K562 (cell line): ENCODE results near the gene TRPV5. TPM values are rescaled to one million over a fixed set of nuclear protein-coding genes. Genes with fewer than 3 reads are reported as not detected.

Source experiments
- ATAC-seq: fragments of 200-7000 bp; cut with Tn5 transposase; 3 replicates; pipeline ENCODE4 v1.9.1; 2020; ENCODE audit warnings: moderate library complexity
- BruUV-seq: library from RNA; stranded (reverse); fragments of 400-500 nt; replicated peaks from 2 replicates; lab custom pipeline; 2021; lab: Mats Ljungman, UMichigan
- CTCF ChIA-PET: fragments of 300-600 bp; formaldehyde crosslinking; extraction: SDS; loops from one replicate; lab custom pipeline; 2021; ENCODE audit warnings: low intra/inter-chr PET ratio; lab: Yijun Ruan, JAX
- POLR2A ChIA-PET: fragments of 300-600, 350-650 bp; sonication (Branson Sonifier 250); formaldehyde crosslinking; extraction: SDS; loops from one replicate; lab custom pipeline; 2021; ENCODE audit warnings: antibody characterized with exemption, inconsistent platforms; lab: Yijun Ruan, JAX
- DNase-seq, 4 experiments: peaks; one replicate each; pipeline versions ENCODE4 v3.0.0 to v3.0.0-alpha.2; 2011 to 2018; ENCODE audit warnings: low spot score in 3 of 4, mixed read lengths in 3 of 4; ENCODE audit errors: extremely low read depth in 1 of 4
- FAIRE-seq: peaks from 2 replicates; lab custom pipeline; 2011; peaks lifted over from hg19 to GRCh38; lab: Jason Lieb, UNC
- H2AFZ ChIP-seq: 2 replicates; pipeline ENCODE4 v1.6.0; 2011; ENCODE audit warnings: low read depth, low read length, control low read depth, inconsistent platforms
- H3K27ac ChIP-seq: fragments of 200-600 bp; 3 replicates; pipeline ENCODE4 v1.8.0; 2011; ENCODE audit warnings: low read depth, mild to moderate bottlenecking, control low read depth, inconsistent platforms, low read length, moderate library complexity, mixed read lengths; ENCODE audit errors: extremely low read depth
- H3K27me3 ChIP-seq, 2 experiments: fragments of 300-600 bp in 1 of 2; 2 replicates in 1 of 2; 3 replicates in 1 of 2; pipeline versions ENCODE4 v1.6.0 to v1.8.0; 2011; ENCODE audit warnings: inconsistent platforms in 2 of 2, low read length in 2 of 2, mild to moderate bottlenecking in 1 of 2, mixed read lengths in 1 of 2, moderate library complexity in 1 of 2; ENCODE audit not compliant: control insufficient read depth in 2 of 2, insufficient read depth in 2 of 2
- H3K36me3 ChIP-seq: fragments of 300-600 bp; 3 replicates; pipeline ENCODE4 v1.8.0; 2011; ENCODE audit warnings: mild to moderate bottlenecking, low read length, inconsistent platforms; ENCODE audit not compliant: control insufficient read depth, insufficient read depth
- H3K4me1 ChIP-seq, 2 experiments: fragments of 200-600 bp in 1 of 2; replicated peaks in 1 of 2; 2 replicates in 1 of 2; 3 replicates in 1 of 2; pipeline versions ENCODE4 v1.5.1 to v1.8.0; 2011; ENCODE audit warnings: inconsistent platforms in 2 of 2, low read length in 2 of 2, mild to moderate bottlenecking in 1 of 2, mixed read lengths in 1 of 2, moderate library complexity in 1 of 2; ENCODE audit not compliant: control insufficient read depth in 2 of 2, insufficient read depth in 2 of 2
- H3K4me2 ChIP-seq: 2 replicates; pipeline ENCODE4 v1.6.1; 2011; ENCODE audit warnings: low read length, control low read depth, inconsistent platforms, mixed read lengths; ENCODE audit not compliant: insufficient read depth
- H3K4me3 ChIP-seq: fragments of 200-600 bp; sonication (generic), shearing (Covaris generic); 2 replicates; pipeline ENCODE4 v1.5.1; 2016; ENCODE audit warnings: control low read depth, inconsistent platforms
- H3K79me2 ChIP-seq: fragments of 200-600 bp; 3 replicates; pipeline ENCODE4 v1.8.0; 2011; ENCODE audit warnings: low read length, inconsistent platforms; ENCODE audit not compliant: control insufficient read depth, insufficient read depth
- H3K9ac ChIP-seq, 2 experiments: 2 replicates each; pipeline versions ENCODE4 v1.6.0 to v1.6.1; 2011; ENCODE audit warnings: low read depth in 2 of 2, low read length in 2 of 2, control low read depth in 1 of 2, inconsistent platforms in 1 of 2, mild to moderate bottlenecking in 1 of 2, mixed read lengths in 1 of 2; ENCODE audit not compliant: insufficient read depth in 1 of 2
- H3K9me1 ChIP-seq: one replicate; pipeline ENCODE4 v1.6.0; 2011; ENCODE audit warnings: inconsistent platforms, mild to moderate bottlenecking, low read length, moderate library complexity; ENCODE audit not compliant: control insufficient read depth, insufficient read depth
- H3K9me3 ChIP-seq: replicated peaks from 2 replicates; pipeline ENCODE4 v1.5.1; 2011; ENCODE audit warnings: low read depth, low read length, inconsistent platforms; ENCODE audit not compliant: control insufficient read depth, insufficient read depth
- H4K20me1 ChIP-seq: replicated peaks from 2 replicates; pipeline ENCODE4 v1.6.1; 2011; ENCODE audit warnings: low read length, inconsistent platforms, mixed read lengths; ENCODE audit not compliant: control insufficient read depth, insufficient read depth
- ARNT ChIP-seq, 2 experiments: fragments of 450-650 bp; IDR thresholded peaks; 2 replicates each; pipeline ENCODE4 v1.6.1; 2016; ENCODE audit warnings: mild to moderate bottlenecking in 1 of 2
- C11orf30 ChIP-seq: fragments of 450-650 bp; IDR thresholded peaks from 2 replicates; pipeline ENCODE4 v1.6.1; 2016; ENCODE audit warnings: low read depth, mild to moderate bottlenecking
- HDGF ChIP-seq: fragments of 450-650 bp; IDR thresholded peaks from 2 replicates; pipeline ENCODE4 v1.6.1; 2016
- HLTF ChIP-seq: fragments of 450-650 bp; IDR thresholded peaks from 2 replicates; pipeline ENCODE4 v1.6.1; 2016
- HOXB6 ChIP-seq: fragments of 250-450 bp; sonication (Bioruptor Pico); IDR thresholded peaks from 2 replicates; pipeline ENCODE4 v1.5.1; 2022; ENCODE audit warnings: mild to moderate bottlenecking, borderline replicate concordance
- MAFG ChIP-seq: fragments of 450-650 bp; conservative IDR thresholded peaks from 2 replicates; pipeline ENCODE4 v1.6.1; 2016; ENCODE audit warnings: missing genetic modification characterization, missing compliant biosample characterization
- MCM5 ChIP-seq: fragments of 450-650 bp; IDR thresholded peaks from 2 replicates; pipeline ENCODE4 v1.6.1; 2016; ENCODE audit warnings: low read depth
- ZKSCAN8 ChIP-seq: fragments of 200-800 bp; sonication (Bioruptor generic); IDR thresholded peaks from 2 replicates; pipeline ENCODE4 v1.6.1; 2016; ENCODE audit warnings: missing genetic modification characterization, missing compliant biosample characterization
- ZNF212 ChIP-seq: fragments of 450-650 bp; formaldehyde crosslinking; IDR thresholded peaks from 2 replicates; pipeline ENCODE4 v1.4.0; 2020; ENCODE audit warnings: mild to moderate bottlenecking
- WGBS: fragments of 100-300 bp; shearing (Covaris generic); methylation state at CpG from one replicate; pipeline ENCODE4 v1.1.6; 2016; ENCODE audit warnings: low coverage, mixed read lengths; ENCODE audit not compliant: insufficient coverage; ENCODE audit errors: missing lambda C conversion rate; 5-methylcytosine and 5-hydroxymethylcytosine counted together
- in situ Hi-C: fragments of 300-500 bp; cut with MboI; formaldehyde crosslinking; loops from 4 replicates; pipeline ENCODE4 v1.15.0; 2018; ENCODE audit warnings: inconsistent platforms, mixed read lengths
- intact Hi-C: fragments of 100-400 bp; cut with micrococcal nuclease; formaldehyde crosslinking; loops from 2 replicates; pipeline ENCODE4 v1.14.2; 2022
- polyA plus RNA-seq, 8 experiments: library from polyadenylated mRNA; depleted of rRNA in 4 of 8; stranded (reverse) in 5 of 8; unstranded in 3 of 8; fragments of >200 nt; fragmentation: Nextera tagmentation in 2 of 8; fragmentation: Illumina TruSeq in 1 of 8; extraction: Ambion mirVana in 2 of 8; extraction: Trizol in 1 of 8; gene quantifications; 2 replicates each; pipeline versions ENCODE4 v1.2.1 to v1.2.3, GENCODE V29; 2011 to 2014; ENCODE audit warnings: inconsistent platforms in 1 of 8, missing spikeins in 1 of 8
- total RNA-seq, 7 experiments: library from RNA; depleted of rRNA in 6 of 7; stranded (reverse); fragments of >200 nt in 6 of 7; fragmentation: Illumina TruSeq in 2 of 7; extraction: Trizol in 2 of 7; gene quantifications; 2 replicates each; pipeline versions ENCODE4 v1.2.1 to v1.2.3, GENCODE V29; 2011 to 2021; ENCODE audit warnings: low replicate concordance in 1 of 7
- TF ChIP-seq, protein P1 (sequence below): fragments of 250-450 bp; sonication (Bioruptor Pico); IDR thresholded peaks from 2 replicates; pipeline ENCODE4 v1.8.0; 2021; ENCODE audit warnings: moderate library complexity, mild to moderate bottlenecking, inconsistent platforms
- TF ChIP-seq, protein P2 (sequence below): fragments of 200-800 bp; sonication (Bioruptor generic); IDR thresholded peaks from 2 replicates; pipeline ENCODE4 v1.6.1; 2017; ENCODE audit warnings: missing genetic modification characterization, missing compliant biosample characterization
- TF ChIP-seq, protein P3 (sequence below): fragments of 450-650 bp; formaldehyde crosslinking; IDR thresholded peaks from 2 replicates; pipeline ENCODE4 v1.4.0; 2022; ENCODE audit warnings: missing genetic modification characterization
- TF ChIP-seq, protein P4 (sequence below): fragments of 250-450 bp; sonication (Bioruptor Pico); IDR thresholded peaks from 2 replicates; pipeline ENCODE4 v1.9.0; 2021; ENCODE audit warnings: mild to moderate bottlenecking
- TF ChIP-seq, protein P5 (sequence below): fragments of 450-650 bp; IDR thresholded peaks from 2 replicates; pipeline ENCODE4 v1.6.1; 2017; ENCODE audit warnings: mild to moderate bottlenecking, moderate library complexity

The TRPV5 gene
- total and polyA plus RNA-seq, 9 of the 15 experiments (the other 6 are each of a cell fraction or from before 2014, with no cell fraction given): not detected

DNA sequence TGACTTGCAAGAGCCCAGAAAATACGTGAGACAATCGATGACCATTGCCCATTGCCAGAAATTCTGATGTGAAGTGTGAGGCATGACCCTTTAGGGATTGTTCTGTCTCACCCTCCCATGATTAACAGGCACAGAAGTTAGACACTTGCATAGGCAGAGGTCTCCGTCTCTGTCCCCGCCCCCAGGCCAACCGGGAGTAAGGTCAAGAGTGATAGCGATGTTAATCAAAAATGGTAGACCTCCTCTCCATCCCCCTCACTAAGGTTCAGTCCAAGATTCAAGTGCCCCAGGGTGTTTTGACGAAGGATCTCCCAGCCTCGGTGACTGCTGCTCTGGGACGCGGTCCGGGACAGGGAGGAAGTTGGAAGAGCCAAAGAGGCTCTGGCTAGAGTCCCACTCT, 25.3 kb downstream of the TRPV5 start (continued):
- TF ChIP-seq, protein P1, sequence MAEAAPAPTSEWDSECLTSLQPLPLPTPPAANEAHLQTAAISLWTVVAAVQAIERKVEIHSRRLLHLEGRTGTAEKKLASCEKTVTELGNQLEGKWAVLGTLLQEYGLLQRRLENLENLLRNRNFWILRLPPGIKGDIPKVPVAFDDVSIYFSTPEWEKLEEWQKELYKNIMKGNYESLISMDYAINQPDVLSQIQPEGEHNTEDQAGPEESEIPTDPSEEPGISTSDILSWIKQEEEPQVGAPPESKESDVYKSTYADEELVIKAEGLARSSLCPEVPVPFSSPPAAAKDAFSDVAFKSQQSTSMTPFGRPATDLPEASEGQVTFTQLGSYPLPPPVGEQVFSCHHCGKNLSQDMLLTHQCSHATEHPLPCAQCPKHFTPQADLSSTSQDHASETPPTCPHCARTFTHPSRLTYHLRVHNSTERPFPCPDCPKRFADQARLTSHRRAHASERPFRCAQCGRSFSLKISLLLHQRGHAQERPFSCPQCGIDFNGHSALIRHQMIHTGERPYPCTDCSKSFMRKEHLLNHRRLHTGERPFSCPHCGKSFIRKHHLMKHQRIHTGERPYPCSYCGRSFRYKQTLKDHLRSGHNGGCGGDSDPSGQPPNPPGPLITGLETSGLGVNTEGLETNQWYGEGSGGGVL (CRISPR knock-in tag): no peak
- no peak for TF ChIP-seq ARNT (IDR thresholded peaks at IDR 0.05)
- TF ChIP-seq, protein P2, sequence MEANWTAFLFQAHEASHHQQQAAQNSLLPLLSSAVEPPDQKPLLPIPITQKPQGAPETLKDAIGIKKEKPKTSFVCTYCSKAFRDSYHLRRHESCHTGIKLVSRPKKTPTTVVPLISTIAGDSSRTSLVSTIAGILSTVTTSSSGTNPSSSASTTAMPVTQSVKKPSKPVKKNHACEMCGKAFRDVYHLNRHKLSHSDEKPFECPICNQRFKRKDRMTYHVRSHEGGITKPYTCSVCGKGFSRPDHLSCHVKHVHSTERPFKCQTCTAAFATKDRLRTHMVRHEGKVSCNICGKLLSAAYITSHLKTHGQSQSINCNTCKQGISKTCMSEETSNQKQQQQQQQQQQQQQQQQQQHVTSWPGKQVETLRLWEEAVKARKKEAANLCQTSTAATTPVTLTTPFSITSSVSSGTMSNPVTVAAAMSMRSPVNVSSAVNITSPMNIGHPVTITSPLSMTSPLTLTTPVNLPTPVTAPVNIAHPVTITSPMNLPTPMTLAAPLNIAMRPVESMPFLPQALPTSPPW (CRISPR knock-in tag): no peak
- TF ChIP-seq, all 486 proteins: peak for 0

DNA sequence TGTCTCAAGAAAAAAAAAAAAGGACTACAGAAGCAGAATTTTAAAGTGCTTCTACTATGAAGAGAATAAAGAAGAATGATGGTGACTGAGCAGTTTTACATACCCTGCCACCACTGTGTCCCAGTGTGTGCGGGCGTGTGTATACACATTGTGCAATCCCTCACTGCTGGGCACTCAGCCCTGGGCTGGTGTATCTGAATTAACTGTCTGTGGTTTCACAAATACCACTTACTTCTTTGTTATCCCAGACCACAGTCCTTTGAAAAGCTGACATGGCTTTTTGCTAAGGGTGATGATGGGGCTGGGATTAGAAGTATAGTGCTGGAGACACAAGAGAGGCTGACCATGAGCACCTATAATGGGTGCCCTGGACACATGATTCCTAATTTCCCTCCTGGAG, 26.9 kb downstream of the TRPV5 start:
- no TSS peak for BruUV-seq
- Histone ChIP-seq H3K79me2 (no peaks in the 10 kb centered on the region), H3K4me1 (peaks cover 4 to 5% of the 10 kb centered on the region in 2 experiments; a peak in 3 of 5 replicates), H3K9ac (no peak overlapping the region), H3K9me3 (0 out of 2 replicates have a peak, but pooled peaks cover 3% of the 10 kb centered on the region), H4K20me1 (no peaks in the 10 kb centered on the region), H2AFZ (no peak overlapping the region), H3K4me2 (no peak overlapping the region), H3K9me1 (no peaks in the 10 kb centered on the region), H3K4me3 (no peak overlapping the region), H3K27ac (no peak overlapping the region), H3K36me3 (no peaks in the 10 kb centered on the region), H3K27me3 (peaks cover 2 to 22% of the 10 kb centered on the region in 2 experiments; a peak in 3 of 5 replicates)
- no peak for FAIRE-seq
- in situ Hi-C loops (no loop called here), intact Hi-C loops (no loop called here)
- CTCF ChIA-PET: no interaction called here
- POLR2A ChIA-PET: no interaction called here
- ATAC-seq: no peak
- DNase-seq: no peak
- 0% methylated on average over 2 of the region's 2 CpGs for WGBS
- TF ChIP-seq MCM5 (no peak), ZNF212 (no peak), HLTF (no peak), ZKSCAN8 (CRISPR knock-in tag) (no peak), MAFG (tag) (0 out of 2 replicates have a peak, but pooled peaks have one; percentile 8), HOXB6 (CRISPR knock-in tag) (no peak), HDGF (no peak), C11orf30 (peak; percentile 20; the same call in 1 of the 2 replicates)
- TF ChIP-seq, protein P3, sequence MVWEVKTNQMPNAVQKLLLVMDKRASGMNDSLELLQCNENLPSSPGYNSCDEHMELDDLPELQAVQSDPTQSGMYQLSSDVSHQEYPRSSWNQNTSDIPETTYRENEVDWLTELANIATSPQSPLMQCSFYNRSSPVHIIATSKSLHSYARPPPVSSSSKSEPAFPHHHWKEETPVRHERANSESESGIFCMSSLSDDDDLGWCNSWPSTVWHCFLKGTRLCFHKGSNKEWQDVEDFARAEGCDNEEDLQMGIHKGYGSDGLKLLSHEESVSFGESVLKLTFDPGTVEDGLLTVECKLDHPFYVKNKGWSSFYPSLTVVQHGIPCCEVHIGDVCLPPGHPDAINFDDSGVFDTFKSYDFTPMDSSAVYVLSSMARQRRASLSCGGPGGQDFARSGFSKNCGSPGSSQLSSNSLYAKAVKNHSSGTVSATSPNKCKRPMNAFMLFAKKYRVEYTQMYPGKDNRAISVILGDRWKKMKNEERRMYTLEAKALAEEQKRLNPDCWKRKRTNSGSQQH (CRISPR knock-in tag): no peak
- TF ChIP-seq, protein P4, sequence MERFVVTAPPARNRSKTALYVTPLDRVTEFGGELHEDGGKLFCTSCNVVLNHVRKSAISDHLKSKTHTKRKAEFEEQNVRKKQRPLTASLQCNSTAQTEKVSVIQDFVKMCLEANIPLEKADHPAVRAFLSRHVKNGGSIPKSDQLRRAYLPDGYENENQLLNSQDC (CRISPR knock-in tag): no peak
- TF ChIP-seq, protein P5, sequence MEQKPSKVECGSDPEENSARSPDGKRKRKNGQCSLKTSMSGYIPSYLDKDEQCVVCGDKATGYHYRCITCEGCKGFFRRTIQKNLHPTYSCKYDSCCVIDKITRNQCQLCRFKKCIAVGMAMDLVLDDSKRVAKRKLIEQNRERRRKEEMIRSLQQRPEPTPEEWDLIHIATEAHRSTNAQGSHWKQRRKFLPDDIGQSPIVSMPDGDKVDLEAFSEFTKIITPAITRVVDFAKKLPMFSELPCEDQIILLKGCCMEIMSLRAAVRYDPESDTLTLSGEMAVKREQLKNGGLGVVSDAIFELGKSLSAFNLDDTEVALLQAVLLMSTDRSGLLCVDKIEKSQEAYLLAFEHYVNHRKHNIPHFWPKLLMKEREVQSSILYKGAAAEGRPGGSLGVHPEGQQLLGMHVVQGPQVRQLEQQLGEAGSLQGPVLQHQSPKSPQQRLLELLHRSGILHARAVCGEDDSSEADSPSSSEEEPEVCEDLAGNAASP: no peak
